Measurements from ENCODE around the gene NR3C1.

DNA sequence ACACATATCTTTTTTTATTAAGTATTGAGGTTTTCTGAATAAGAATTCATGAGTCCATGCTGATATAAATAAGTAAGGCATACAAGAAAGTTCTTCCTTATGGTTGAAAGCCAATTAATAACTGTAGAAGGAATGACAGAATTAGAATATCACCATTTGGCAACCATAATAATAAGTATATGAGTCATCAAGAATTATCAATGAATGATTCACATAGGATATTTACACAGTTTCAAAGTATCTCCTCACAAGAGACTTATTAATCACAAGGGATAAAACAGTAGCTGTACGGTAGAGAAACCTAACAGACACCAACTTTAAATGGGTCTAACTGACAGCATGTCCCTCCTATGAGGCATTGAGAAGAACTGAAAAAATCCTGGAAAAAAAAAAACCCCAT, 161.6 kb downstream of the NR3C1 start:
- TF ChIP-seq FOXK2 (IDR thresholded peaks at IDR 0.05), result no peak
- TF ChIP-seq FOXM1 (IDR thresholded peaks at IDR 0.05; ENCODE audit: borderline replicate concordance), result no peak
- no peak for TF ChIP-seq NFRKB (IDR thresholded peaks at IDR 0.05)
- no peak for TF ChIP-seq BHLHE40 (IDR thresholded peaks at IDR 0.05; ENCODE audit: borderline replicate concordance)
- TF ChIP-seq SP1 (IDR thresholded peaks at IDR 0.05), result no peak
- TF ChIP-seq SUZ12 (IDR thresholded peaks at IDR 0.05), result no peak
- TF ChIP-seq TARDBP (IDR thresholded peaks at IDR 0.05), result no peak
- no peak for TF ChIP-seq HDGF (IDR thresholded peaks at IDR 0.05; ENCODE audit: borderline replicate concordance)
- TF ChIP-seq ELF4 (IDR thresholded peaks at IDR 0.05), result no peak
- no peak for TF ChIP-seq ARNT (IDR thresholded peaks at IDR 0.05)
- TF ChIP-seq LEF1 (IDR thresholded peaks at IDR 0.05; ENCODE audit: borderline replicate concordance), result no peak
- no peak for TF ChIP-seq CTBP1 (IDR thresholded peaks at IDR 0.05; ENCODE audit: borderline replicate concordance)
- TF ChIP-seq FOXA1 (IDR thresholded peaks at IDR 0.05), result no peak

All from HEK293T (cell line).